Measurements from ENCODE around the gene CRYBA4. TPM values are rescaled to one million over a fixed set of nuclear protein-coding genes. Genes with fewer than 3 reads are reported as not detected.

The CRYBA4 gene
- total RNA-seq, 1 donor from 2014 or later = not detected

DNA sequence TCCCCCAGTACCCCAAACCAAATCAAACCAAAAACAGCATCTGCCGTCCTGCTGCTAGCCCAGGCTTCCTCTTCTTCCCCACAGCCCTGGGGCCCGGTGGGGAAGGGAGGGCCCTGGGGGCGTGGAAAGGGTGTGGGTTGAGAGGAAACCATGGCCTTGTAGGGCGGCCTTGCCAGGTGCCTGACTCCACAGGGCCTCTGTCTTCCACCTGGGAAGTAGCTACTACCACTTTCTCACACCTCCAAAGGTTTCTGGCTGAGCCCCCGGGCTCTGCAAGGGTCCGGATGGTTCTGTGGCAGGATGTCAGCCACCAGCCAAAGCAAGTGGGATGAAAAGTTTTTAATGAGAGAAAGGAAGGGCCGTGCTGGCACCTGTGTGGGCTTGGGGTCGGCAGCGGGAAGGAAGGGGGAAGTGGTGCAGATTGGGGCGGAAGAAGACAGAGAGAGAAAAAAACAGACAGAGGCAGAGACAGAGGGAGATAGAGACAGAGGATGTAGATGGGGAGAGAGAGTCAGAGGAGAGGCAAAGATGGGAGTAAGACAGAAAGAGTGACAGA is 42.4 kb upstream of the CRYBA4 start:
- Mint-ChIP-seq H3K4me3 (no peak overlapping the region), H3K9me3 (no peaks in the 10 kb centered on the region), H3K36me3 (ENCODE audit: low read depth) (no peaks in the 10 kb centered on the region), H3K4me1 (peaks cover 10% of the 10 kb centered on the region), H3K27ac (ENCODE audit: unreplicated experiment) (no peak overlapping the region), H3K27me3 (ENCODE audit: low read depth) (peaks cover 2% of the 10 kb centered on the region)
- no peak for DNase-seq (ENCODE audit: low read depth, low spot score)
- TF ChIP-seq, protein P1, sequence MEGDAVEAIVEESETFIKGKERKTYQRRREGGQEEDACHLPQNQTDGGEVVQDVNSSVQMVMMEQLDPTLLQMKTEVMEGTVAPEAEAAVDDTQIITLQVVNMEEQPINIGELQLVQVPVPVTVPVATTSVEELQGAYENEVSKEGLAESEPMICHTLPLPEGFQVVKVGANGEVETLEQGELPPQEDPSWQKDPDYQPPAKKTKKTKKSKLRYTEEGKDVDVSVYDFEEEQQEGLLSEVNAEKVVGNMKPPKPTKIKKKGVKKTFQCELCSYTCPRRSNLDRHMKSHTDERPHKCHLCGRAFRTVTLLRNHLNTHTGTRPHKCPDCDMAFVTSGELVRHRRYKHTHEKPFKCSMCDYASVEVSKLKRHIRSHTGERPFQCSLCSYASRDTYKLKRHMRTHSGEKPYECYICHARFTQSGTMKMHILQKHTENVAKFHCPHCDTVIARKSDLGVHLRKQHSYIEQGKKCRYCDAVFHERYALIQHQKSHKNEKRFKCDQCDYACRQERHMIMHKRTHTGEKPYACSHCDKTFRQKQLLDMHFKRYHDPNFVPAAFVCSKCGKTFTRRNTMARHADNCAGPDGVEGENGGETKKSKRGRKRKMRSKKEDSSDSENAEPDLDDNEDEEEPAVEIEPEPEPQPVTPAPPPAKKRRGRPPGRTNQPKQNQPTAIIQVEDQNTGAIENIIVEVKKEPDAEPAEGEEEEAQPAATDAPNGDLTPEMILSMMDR (conservative IDR thresholded peaks at IDR 0.05) = no peak

DNA sequence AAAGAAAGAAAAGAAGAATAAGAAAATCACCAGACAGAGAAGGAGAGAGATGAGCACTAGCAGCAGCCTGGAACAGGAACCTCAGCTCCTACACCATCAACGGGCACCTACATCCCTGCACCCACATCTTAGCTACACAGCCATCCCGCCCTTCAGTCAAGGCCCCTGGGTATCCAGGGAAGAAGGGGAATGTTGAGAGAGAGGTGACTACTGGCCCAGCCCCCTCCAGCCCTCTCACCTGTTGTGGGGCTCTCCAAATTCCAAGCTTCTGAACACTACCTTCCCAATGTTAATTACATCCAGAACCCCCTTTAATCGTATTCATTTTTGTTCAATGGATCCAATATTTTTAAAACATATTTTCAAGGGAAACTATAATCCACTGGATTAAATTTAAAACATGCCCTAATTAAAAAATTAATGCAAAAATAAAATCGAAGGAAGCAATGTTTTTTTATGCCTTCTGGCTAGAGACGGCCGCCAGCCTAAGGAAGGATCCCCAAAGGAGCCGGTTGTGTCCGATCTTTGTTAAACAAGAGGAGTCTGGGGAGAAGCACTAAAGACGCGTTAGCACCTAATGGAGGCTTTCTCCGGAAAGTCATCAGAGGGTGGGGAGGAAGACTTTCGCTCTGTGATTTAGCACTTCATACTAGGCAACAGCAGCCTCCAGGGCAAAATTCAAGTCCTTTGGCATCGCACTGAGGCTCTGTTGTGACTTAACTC is 41.4 kb upstream of the CRYBA4 start:
- no peak for DNase-seq (ENCODE audit: low read depth, low spot score)
- Mint-ChIP-seq H3K4me3 (no peak overlapping the region), H3K27me3 (ENCODE audit: low read depth) (no peaks in the 10 kb centered on the region), H3K36me3 (ENCODE audit: low read depth) (no peaks in the 10 kb centered on the region), H3K4me1 (peaks cover 10% of the 10 kb centered on the region), H3K27ac (ENCODE audit: unreplicated experiment) (no peak overlapping the region), H3K9me3 (no peaks in the 10 kb centered on the region)
- TF ChIP-seq, protein P1 (conservative IDR thresholded peaks at IDR 0.05) = no peak

DNA sequence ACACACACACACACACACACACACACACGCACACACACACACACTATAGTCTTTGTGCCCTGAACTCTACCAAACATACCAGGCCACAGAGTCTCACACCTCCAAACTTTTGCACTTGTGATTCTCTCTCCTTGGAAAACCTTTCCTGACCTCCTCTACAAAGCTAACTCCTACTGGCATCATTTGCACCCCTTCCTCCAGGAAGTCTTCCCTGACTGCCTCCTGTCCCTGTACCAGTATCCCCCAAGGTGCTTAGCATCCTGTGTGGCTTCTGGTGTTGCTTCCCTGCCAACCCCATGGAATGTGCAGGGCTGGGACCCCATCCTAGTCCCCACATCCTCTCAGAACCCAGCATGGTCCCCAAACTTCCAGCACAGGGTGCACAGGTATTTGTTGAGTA is 40.7 kb upstream of the CRYBA4 start:
- Mint-ChIP-seq H3K27ac (ENCODE audit: unreplicated experiment) (no peak overlapping the region), H3K9me3 (no peaks in the 10 kb centered on the region), H3K4me3 (no peak overlapping the region), H3K4me1 (peaks cover 10% of the 10 kb centered on the region), H3K27me3 (ENCODE audit: low read depth) (no peaks in the 10 kb centered on the region), H3K36me3 (ENCODE audit: low read depth) (no peaks in the 10 kb centered on the region)
- TF ChIP-seq, protein P1 (conservative IDR thresholded peaks at IDR 0.05) = no peak
- DNase-seq (ENCODE audit: low read depth, low spot score) = no peak

DNA sequence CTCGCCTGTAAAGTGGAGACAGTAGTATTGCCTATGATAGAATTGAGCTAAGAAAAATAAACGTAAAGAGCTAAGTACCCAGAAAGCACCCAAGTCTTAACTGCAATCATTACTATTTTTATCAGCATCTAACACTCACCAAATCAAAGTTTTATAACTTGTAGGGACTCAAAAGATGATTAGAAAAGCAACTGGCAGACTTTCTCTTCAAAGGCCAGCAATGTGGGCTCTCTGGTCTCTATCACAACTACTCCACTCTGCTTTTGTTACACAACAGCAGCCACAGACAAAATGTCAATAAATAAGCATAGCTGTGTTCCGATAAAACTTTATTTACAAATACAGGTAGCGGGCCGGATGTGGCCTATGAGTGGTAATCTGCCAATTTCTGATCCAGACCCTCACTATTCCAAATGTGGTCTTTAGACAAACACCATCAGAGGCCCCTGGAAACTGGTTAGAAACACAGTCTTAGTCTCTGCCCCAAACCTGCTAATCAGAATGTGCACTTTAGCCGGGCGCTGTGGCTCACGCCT is 40.1 kb upstream of the CRYBA4 start:
- Mint-ChIP-seq H3K4me1 (peaks cover 6% of the 10 kb centered on the region), H3K36me3 (ENCODE audit: low read depth) (no peaks in the 10 kb centered on the region), H3K9me3 (no peaks in the 10 kb centered on the region), H3K27ac (ENCODE audit: unreplicated experiment) (no peak overlapping the region), H3K4me3 (no peak overlapping the region), H3K27me3 (ENCODE audit: low read depth) (no peaks in the 10 kb centered on the region)
- TF ChIP-seq, protein P1 (conservative IDR thresholded peaks at IDR 0.05) = no peak
- DNase-seq (ENCODE audit: low read depth, low spot score) = no peak

DNA sequence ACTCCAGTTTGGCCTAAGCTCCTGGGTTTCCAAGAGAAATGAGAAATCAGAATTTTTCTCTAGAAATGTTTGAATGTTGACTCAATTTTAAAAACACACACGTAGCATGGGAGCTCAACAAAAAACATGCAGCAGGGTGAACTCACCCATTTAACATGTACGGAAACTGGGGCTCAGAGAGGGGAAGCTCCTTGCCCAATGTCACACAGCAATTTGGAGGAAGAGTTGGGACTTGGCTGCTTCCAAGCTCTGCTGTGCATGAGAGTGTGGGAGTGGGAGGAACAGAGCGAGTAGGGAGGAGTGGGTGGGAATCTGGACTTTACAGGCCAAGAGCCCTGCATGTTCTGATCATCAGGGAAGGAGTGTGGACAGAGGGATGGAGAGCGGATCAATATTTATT is 37.8 kb upstream of the CRYBA4 start:
- Mint-ChIP-seq H3K27ac (ENCODE audit: unreplicated experiment) (no peak overlapping the region), H3K36me3 (ENCODE audit: low read depth) (no peaks in the 10 kb centered on the region), H3K4me3 (no peak overlapping the region), H3K27me3 (ENCODE audit: low read depth) (no peaks in the 10 kb centered on the region), H3K9me3 (no peaks in the 10 kb centered on the region), H3K4me1 (peaks cover 6% of the 10 kb centered on the region)
- DNase-seq (ENCODE audit: low read depth, low spot score) = no peak
- TF ChIP-seq, protein P1 (conservative IDR thresholded peaks at IDR 0.05) = no peak
